ENCODE measurements around the gene RORB. TPM values are rescaled to one million over a fixed set of nuclear protein-coding genes. Genes with fewer than 3 reads are reported as not detected.

RORB gene
- total RNA-seq, 1 donor: 0.10 TPM

GRCh38 chr9:74609671-74610405, 112.7 kb downstream of the RORB start:
- Histone ChIP-seq H3K27me3 (ENCODE audit: insufficient read depth, low read length) (no peaks in the 10 kb centered on the region), H3K4me3 (ENCODE audit: low read length) (no peak overlapping the region), H3K4me1 (ENCODE audit: insufficient read depth, low read length) (no peaks in the 10 kb centered on the region), H3K9me3 (ENCODE audit: low read depth, low read length) (no peaks in the 10 kb centered on the region)

- Histone ChIP-seq H3K4me3 (ENCODE audit: low read length) (no peak overlapping the region), H3K4me1 (ENCODE audit: insufficient read depth, low read length) (no peaks in the 10 kb centered on the region), H3K27me3 (ENCODE audit: insufficient read depth, low read length) (no peaks in the 10 kb centered on the region), H3K9me3 (ENCODE audit: low read depth, low read length) (no peaks in the 10 kb centered on the region)
Measured at GRCh38 chr9:74610523-74611061, 113.5 kb downstream of the RORB start.

- H3K4me3 ChIP-seq (ENCODE audit: low read length): no peak overlapping the region
- no peaks in the 10 kb centered on the region for H3K27me3 ChIP-seq (ENCODE audit: insufficient read depth, low read length)
- no peaks in the 10 kb centered on the region for H3K4me1 ChIP-seq (ENCODE audit: insufficient read depth, low read length)
- no peaks in the 10 kb centered on the region for H3K9me3 ChIP-seq (ENCODE audit: low read depth, low read length)
Measured at GRCh38 chr9:74630228-74630627, 133.1 kb downstream of the RORB start.

- H3K4me1 ChIP-seq (ENCODE audit: insufficient read depth, low read length): no peaks in the 10 kb centered on the region
- no peak overlapping the region for H3K4me3 ChIP-seq (ENCODE audit: low read length)
- no peaks in the 10 kb centered on the region for H3K9me3 ChIP-seq (ENCODE audit: low read depth, low read length)
- H3K27me3 ChIP-seq (ENCODE audit: insufficient read depth, low read length): no peaks in the 10 kb centered on the region
Measured at GRCh38 chr9:74639112-74639511, 142.0 kb downstream of the RORB start.

- no peaks in the 10 kb centered on the region for H3K9me3 ChIP-seq (ENCODE audit: low read depth, low read length)
- no peaks in the 10 kb centered on the region for H3K4me1 ChIP-seq (ENCODE audit: insufficient read depth, low read length)
- H3K27me3 ChIP-seq (ENCODE audit: insufficient read depth, low read length): no peaks in the 10 kb centered on the region
- H3K4me3 ChIP-seq (ENCODE audit: low read length): no peak overlapping the region
Measured at GRCh38 chr9:74642376-74642775, 145.2 kb downstream of the RORB start.

GRCh38 chr9:74643303-74643923, 146.3 kb downstream of the RORB start:
- Histone ChIP-seq H3K4me1 (ENCODE audit: insufficient read depth, low read length) (no peaks in the 10 kb centered on the region), H3K27me3 (ENCODE audit: insufficient read depth, low read length) (no peaks in the 10 kb centered on the region), H3K9me3 (ENCODE audit: low read depth, low read length) (no peaks in the 10 kb centered on the region), H3K4me3 (ENCODE audit: low read length) (no peak overlapping the region)

GRCh38 chr9:74644023-74644422, 146.9 kb downstream of the RORB start:
- H3K4me3 ChIP-seq (ENCODE audit: low read length): no peak overlapping the region
- H3K4me1 ChIP-seq (ENCODE audit: insufficient read depth, low read length): no peaks in the 10 kb centered on the region
- H3K9me3 ChIP-seq (ENCODE audit: low read depth, low read length): no peaks in the 10 kb centered on the region
- H3K27me3 ChIP-seq (ENCODE audit: insufficient read depth, low read length): no peaks in the 10 kb centered on the region

- Histone ChIP-seq H3K4me3 (ENCODE audit: low read length) (no peak overlapping the region), H3K27me3 (ENCODE audit: insufficient read depth, low read length) (no peaks in the 10 kb centered on the region), H3K4me1 (ENCODE audit: insufficient read depth, low read length) (no peaks in the 10 kb centered on the region), H3K9me3 (ENCODE audit: low read depth, low read length) (no peaks in the 10 kb centered on the region)
Measured at GRCh38 chr9:74645007-74645639, 148.0 kb downstream of the RORB start.

- Histone ChIP-seq H3K4me3 (ENCODE audit: low read length) (no peak overlapping the region), H3K9me3 (ENCODE audit: low read depth, low read length) (no peaks in the 10 kb centered on the region), H3K27me3 (ENCODE audit: insufficient read depth, low read length) (no peaks in the 10 kb centered on the region), H3K4me1 (ENCODE audit: insufficient read depth, low read length) (no peaks in the 10 kb centered on the region)
Measured at GRCh38 chr9:74653410-74654080, 156.4 kb downstream of the RORB start.

GRCh38 chr9:74662674-74663073, 165.5 kb downstream of the RORB start:
- Histone ChIP-seq H3K4me1 (ENCODE audit: insufficient read depth, low read length) (no peaks in the 10 kb centered on the region), H3K9me3 (ENCODE audit: low read depth, low read length) (no peaks in the 10 kb centered on the region), H3K27me3 (ENCODE audit: insufficient read depth, low read length) (no peaks in the 10 kb centered on the region), H3K4me3 (ENCODE audit: low read length) (no peak overlapping the region)

GRCh38 chr9:74663439-74663838, 166.3 kb downstream of the RORB start:
- Histone ChIP-seq H3K27me3 (ENCODE audit: insufficient read depth, low read length) (no peaks in the 10 kb centered on the region), H3K4me1 (ENCODE audit: insufficient read depth, low read length) (no peaks in the 10 kb centered on the region), H3K4me3 (ENCODE audit: low read length) (no peak overlapping the region), H3K9me3 (ENCODE audit: low read depth, low read length) (no peaks in the 10 kb centered on the region)

GRCh38 chr9:74666625-74667316, 169.6 kb downstream of the RORB start:
- H3K9me3 ChIP-seq (ENCODE audit: low read depth, low read length): no peaks in the 10 kb centered on the region
- H3K4me3 ChIP-seq (ENCODE audit: low read length): no peak overlapping the region
- no peaks in the 10 kb centered on the region for H3K27me3 ChIP-seq (ENCODE audit: insufficient read depth, low read length)
- H3K4me1 ChIP-seq (ENCODE audit: insufficient read depth, low read length): no peaks in the 10 kb centered on the region

GRCh38 chr9:74672237-74672636, 175.1 kb downstream of the RORB start:
- Histone ChIP-seq H3K4me1 (ENCODE audit: insufficient read depth, low read length) (no peaks in the 10 kb centered on the region), H3K4me3 (ENCODE audit: low read length) (no peak overlapping the region), H3K9me3 (ENCODE audit: low read depth, low read length) (no peaks in the 10 kb centered on the region), H3K27me3 (ENCODE audit: insufficient read depth, low read length) (no peaks in the 10 kb centered on the region)

GRCh38 chr9:74674077-74674476, 176.9 kb downstream of the RORB start:
- Histone ChIP-seq H3K4me1 (ENCODE audit: insufficient read depth, low read length) (no peaks in the 10 kb centered on the region), H3K4me3 (ENCODE audit: low read length) (no peak overlapping the region), H3K27me3 (ENCODE audit: insufficient read depth, low read length) (no peaks in the 10 kb centered on the region), H3K9me3 (ENCODE audit: low read depth, low read length) (no peaks in the 10 kb centered on the region)
